LoVo (cell line): ENCODE data around the gene ZFX.

ENCODE experiments used
- DNase-seq: peaks from one replicate; pipeline ENCODE4 v3.0.0-alpha.2; 2016; ENCODE audit warnings: low spot score

The ZFX gene

GRCh38 chrX:24241822-24242648 is 92.5 kb downstream of the ZFX start:
- peak; percentile 2 for DNase-seq

- no peak for DNase-seq
These were observed 93.2 kb downstream of the ZFX start for GRCh38 chrX:24242649-24243175.

GRCh38 chrX:24243188-24243587 is 93.7 kb downstream of the ZFX start:
- no peak for DNase-seq

GRCh38 chrX:24243692-24244091 is 94.2 kb downstream of the ZFX start:
- DNase-seq: no peak

- DNase-seq: peak; percentile 24
These were observed 95.7 kb downstream of the ZFX start for GRCh38 chrX:24245202-24245601.

GRCh38 chrX:24248042-24248441 is 98.5 kb downstream of the ZFX start:
- DNase-seq: no peak

- DNase-seq: no peak
These were observed 103.5 kb downstream of the ZFX start for GRCh38 chrX:24253030-24253429.

GRCh38 chrX:24253469-24253868 is 103.9 kb downstream of the ZFX start:
- DNase-seq: no peak

- no peak for DNase-seq
These were observed 107.5 kb downstream of the ZFX start for GRCh38 chrX:24257011-24257410.

GRCh38 chrX:24259544-24260240 is 110.2 kb downstream of the ZFX start:
- peak; percentile 2 for DNase-seq

GRCh38 chrX:24260842-24261550 is 111.5 kb downstream of the ZFX start:
- DNase-seq: no peak

GRCh38 chrX:24262309-24262708 is 112.8 kb downstream of the ZFX start:
- DNase-seq: no peak

- no peak for DNase-seq
These were observed 114.9 kb downstream of the ZFX start for GRCh38 chrX:24264383-24264782.
